Skeletal muscle satellite cell (primary cell): ENCODE data around the gene VAX1.

Experiments used
- H3K27me3 ChIP-seq: 2 replicates; pipeline ENCODE4 v1.7.0; 2013; ENCODE audit warnings: low read length; ENCODE audit not compliant: control insufficient read depth, insufficient read depth
- H3K36me3 ChIP-seq: 2 replicates; pipeline ENCODE4 v1.7.0; 2013; ENCODE audit warnings: mild to moderate bottlenecking, control low read depth, low read length; ENCODE audit not compliant: insufficient read depth
- H3K4me1 ChIP-seq: 2 replicates; pipeline ENCODE4 v1.7.0; 2013; ENCODE audit warnings: low read length; ENCODE audit not compliant: control insufficient read depth, insufficient read depth
- H3K4me2 ChIP-seq: 2 replicates; pipeline ENCODE4 v1.7.0; 2013; ENCODE audit warnings: mild to moderate bottlenecking, low read length
- H3K4me3 ChIP-seq: 2 replicates; pipeline ENCODE4 v1.7.0; 2013; ENCODE audit warnings: low read length
- H3K9ac ChIP-seq: 2 replicates; pipeline ENCODE4 v1.7.0; 2013; ENCODE audit warnings: mild to moderate bottlenecking, low read depth, low read length, moderate library complexity
- H3K9me3 ChIP-seq: replicated peaks from 2 replicates; pipeline ENCODE4 v1.7.0; 2013; ENCODE audit warnings: mild to moderate bottlenecking, control low read depth, low read length

Gene VAX1

GRCh38 chr10:117162093-117163060 lies 24.3 kb upstream of the VAX1 start:
- Histone ChIP-seq H3K4me3 (no peak overlapping the region), H3K36me3 (no peaks in the 10 kb centered on the region), H3K9ac (no peak overlapping the region), H3K9me3 (no peaks in the 10 kb centered on the region), H3K4me2 (no peak overlapping the region), H3K4me1 (peaks cover 4% of the 10 kb centered on the region), H3K27me3 (peaks cover 97% of the 10 kb centered on the region)

DNA sequence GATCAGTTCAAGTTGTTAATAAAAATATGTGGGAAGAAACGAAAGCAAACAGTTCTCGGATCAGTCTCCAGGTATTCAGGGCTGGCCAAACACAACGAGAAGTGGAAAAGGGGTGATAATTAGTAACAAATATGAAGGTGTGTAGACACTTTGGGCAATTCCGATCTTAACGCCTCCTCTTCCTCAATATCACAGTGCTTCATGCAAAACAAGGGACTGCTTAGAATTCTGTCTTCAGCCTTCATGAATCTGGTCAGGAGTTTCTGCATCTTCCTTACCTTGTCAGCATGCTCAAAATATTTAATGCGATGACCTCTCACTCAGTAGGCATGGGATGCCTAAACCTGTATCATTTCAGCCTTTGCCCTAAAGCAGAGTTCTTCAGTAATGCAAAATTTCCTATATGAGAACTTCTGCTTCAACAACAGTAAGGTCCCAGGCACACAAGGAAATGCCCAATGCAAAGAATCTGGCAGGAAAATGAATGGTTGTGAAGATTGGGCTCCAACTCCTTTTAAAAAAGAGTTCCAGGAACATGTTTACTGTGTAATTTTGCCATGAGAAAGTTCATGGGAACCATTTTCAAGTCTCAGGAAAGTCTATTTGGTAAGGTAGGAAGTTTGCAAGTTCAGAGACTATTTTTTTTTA lies 23.4 kb upstream of the VAX1 start:
- H3K9me3 ChIP-seq = no peaks in the 10 kb centered on the region
- no peaks in the 10 kb centered on the region for H3K36me3 ChIP-seq
- H3K4me3 ChIP-seq = no peak overlapping the region
- H3K4me1 ChIP-seq = peaks cover 4% of the 10 kb centered on the region
- H3K9ac ChIP-seq = no peak overlapping the region
- peaks cover 94% of the 10 kb centered on the region for H3K27me3 ChIP-seq
- H3K4me2 ChIP-seq = no peak overlapping the region

DNA sequence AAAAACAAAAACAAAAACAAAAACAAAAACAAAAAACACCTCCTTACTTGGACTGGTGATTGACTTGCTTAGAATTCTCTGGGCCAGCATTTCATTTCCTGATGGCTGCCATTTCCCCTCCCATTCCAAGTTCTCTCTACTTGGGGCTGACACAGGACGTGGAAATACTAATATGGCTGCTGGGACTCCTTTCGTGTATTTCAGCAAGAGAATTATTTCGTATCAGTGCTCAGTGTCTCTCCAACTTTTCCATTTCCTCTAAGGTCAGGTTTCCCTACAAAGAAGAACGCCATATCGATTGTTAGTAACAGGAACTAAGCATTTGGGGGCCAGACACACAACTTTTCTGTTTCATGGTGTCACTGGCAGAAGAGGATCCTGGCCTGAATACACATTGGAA lies 22.5 kb upstream of the VAX1 start:
- Histone ChIP-seq H3K4me3 (no peak overlapping the region), H3K9ac (no peak overlapping the region), H3K27me3 (peaks cover 87% of the 10 kb centered on the region), H3K9me3 (no peaks in the 10 kb centered on the region), H3K36me3 (no peaks in the 10 kb centered on the region), H3K4me2 (no peak overlapping the region), H3K4me1 (no peaks in the 10 kb centered on the region)

DNA sequence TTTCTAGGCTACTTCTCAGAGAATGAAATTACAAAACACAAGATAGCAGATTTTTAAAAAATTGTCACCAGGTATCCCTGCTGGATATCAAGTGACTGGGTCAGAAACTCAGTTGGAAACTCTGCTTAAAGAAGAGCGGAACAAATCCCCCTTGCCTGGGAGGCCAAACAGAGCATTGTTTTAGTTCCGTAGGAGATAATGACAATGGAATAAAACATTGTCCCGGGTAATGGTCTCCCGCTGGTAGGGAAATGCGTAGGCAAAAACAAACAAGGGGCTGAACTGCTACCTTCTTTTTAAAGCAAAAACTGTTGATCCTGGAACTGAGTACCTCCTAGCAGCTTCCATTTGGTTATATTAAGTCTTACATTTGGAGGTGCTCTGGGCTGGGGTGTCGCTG lies 21.3 kb upstream of the VAX1 start:
- no peaks in the 10 kb centered on the region for H3K4me1 ChIP-seq
- no peak overlapping the region for H3K9ac ChIP-seq
- peaks cover 75% of the 10 kb centered on the region for H3K27me3 ChIP-seq
- H3K4me2 ChIP-seq = no peak overlapping the region
- H3K4me3 ChIP-seq = no peak overlapping the region
- no peaks in the 10 kb centered on the region for H3K9me3 ChIP-seq
- H3K36me3 ChIP-seq = no peaks in the 10 kb centered on the region

DNA sequence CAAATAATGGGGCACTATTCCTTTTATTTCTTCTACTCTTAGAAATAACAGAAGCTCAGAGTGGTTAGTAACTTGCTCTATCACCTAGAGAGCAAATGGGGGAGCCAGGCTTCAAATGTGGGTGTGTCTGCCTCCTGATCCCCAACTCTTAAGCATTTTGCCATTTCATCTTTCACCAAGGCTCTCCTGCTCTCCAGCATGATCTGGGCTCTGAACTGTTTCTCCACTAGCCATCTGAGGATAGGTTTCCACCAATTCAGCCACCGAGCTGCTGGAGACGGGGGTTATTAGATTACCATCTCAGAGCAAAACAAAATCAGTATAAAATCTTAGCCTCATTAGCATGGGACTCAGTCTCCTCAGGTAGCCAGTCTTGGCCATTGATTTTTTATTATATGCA lies 20.2 kb upstream of the VAX1 start:
- no peaks in the 10 kb centered on the region for H3K36me3 ChIP-seq
- H3K27me3 ChIP-seq = peaks cover 64% of the 10 kb centered on the region
- no peak overlapping the region for H3K4me3 ChIP-seq
- H3K9ac ChIP-seq = no peak overlapping the region
- H3K4me2 ChIP-seq = no peak overlapping the region
- no peaks in the 10 kb centered on the region for H3K4me1 ChIP-seq
- H3K9me3 ChIP-seq = no peaks in the 10 kb centered on the region

GRCh38 chr10:117152668-117153067 lies 14.6 kb upstream of the VAX1 start:
- Histone ChIP-seq H3K9ac (no peak overlapping the region), H3K4me1 (no peaks in the 10 kb centered on the region), H3K27me3 (peaks cover 30% of the 10 kb centered on the region), H3K9me3 (no peaks in the 10 kb centered on the region), H3K36me3 (no peaks in the 10 kb centered on the region), H3K4me3 (no peak overlapping the region), H3K4me2 (no peak overlapping the region)

DNA sequence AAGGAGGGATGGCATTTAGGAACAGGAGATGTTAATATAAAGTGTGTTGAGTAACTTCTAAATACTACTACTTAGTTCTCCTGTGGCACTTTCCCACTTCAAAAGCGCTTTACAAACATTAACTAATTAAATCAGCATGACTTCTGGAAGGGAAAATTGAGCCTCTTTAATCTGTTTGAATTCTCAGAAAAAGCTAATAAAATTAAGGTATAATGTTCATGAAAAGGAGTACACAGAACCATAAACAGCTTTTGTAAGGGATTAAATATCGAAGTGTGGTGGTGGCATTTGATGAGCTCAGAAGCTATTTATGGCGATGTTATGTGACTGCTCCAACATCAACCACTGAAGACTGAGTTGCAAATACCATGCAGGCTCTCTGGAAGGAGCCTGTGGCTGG lies 10.2 kb upstream of the VAX1 start:
- Histone ChIP-seq H3K9me3 (peaks cover 4% of the 10 kb centered on the region), H3K9ac (no peak overlapping the region)

DNA sequence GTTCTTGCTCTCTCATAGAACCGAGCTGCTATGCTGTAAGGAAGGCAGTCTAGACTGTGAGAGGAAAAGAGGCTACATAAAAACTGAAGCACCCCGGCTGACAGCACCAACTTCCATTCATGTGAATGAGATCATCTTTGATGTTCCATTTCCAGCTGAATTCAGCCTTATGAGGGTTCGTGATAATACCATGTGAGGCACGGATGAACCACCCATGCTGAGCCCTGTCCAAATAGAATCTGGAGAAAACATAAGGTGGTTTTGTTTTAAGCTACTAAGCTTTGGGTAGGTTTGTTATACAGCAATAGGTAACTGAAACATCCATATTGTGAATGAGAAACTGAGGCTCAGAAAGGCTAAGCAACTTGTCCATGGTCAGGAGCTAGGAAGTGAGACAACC lies 6.9 kb upstream of the VAX1 start:
- Histone ChIP-seq H3K4me1 (no peaks in the 10 kb centered on the region), H3K27me3 (peaks cover 62% of the 10 kb centered on the region), H3K4me3 (no peak overlapping the region), H3K4me2 (no peak overlapping the region), H3K9ac (no peak overlapping the region), H3K36me3 (no peaks in the 10 kb centered on the region), H3K9me3 (peaks cover 4% of the 10 kb centered on the region)

More for the DNA sequence above, 10.2 kb upstream of the VAX1 start:
- H3K4me3 ChIP-seq = no peak overlapping the region
- H3K36me3 ChIP-seq = no peaks in the 10 kb centered on the region
- no peaks in the 10 kb centered on the region for H3K4me1 ChIP-seq
- H3K27me3 ChIP-seq = peaks cover 44% of the 10 kb centered on the region
- H3K4me2 ChIP-seq = no peak overlapping the region

- Histone ChIP-seq H3K4me2 (no peak overlapping the region), H3K36me3 (no peaks in the 10 kb centered on the region), H3K4me1 (peaks cover under 1% of the 10 kb centered on the region), H3K9ac (no peak overlapping the region), H3K27me3 (peaks cover 67% of the 10 kb centered on the region), H3K9me3 (peaks cover 4% of the 10 kb centered on the region), H3K4me3 (no peak overlapping the region)
Measured at GRCh38 chr10:117143103-117143823, 5.2 kb upstream of the VAX1 start.

GRCh38 chr10:117140525-117140902 lies 2.4 kb upstream of the VAX1 start:
- Histone ChIP-seq H3K9ac (no peak overlapping the region), H3K27me3 (peaks cover 86% of the 10 kb centered on the region), H3K4me2 (no peak overlapping the region), H3K9me3 (peaks cover 4% of the 10 kb centered on the region), H3K4me1 (peaks cover 15% of the 10 kb centered on the region), H3K4me3 (no peak overlapping the region), H3K36me3 (no peaks in the 10 kb centered on the region)
